Measurements from ENCODE around the gene DELE1.
A peak's percentile ranks its signal among the peaks of the same experiment; 100 is the strongest.
"Not testable (repeated sequence)": the region's sequence is repeated elsewhere in the genome, so short reads cannot be mapped to it uniquely, and the experiment has no call there.

Gene DELE1

DNA sequence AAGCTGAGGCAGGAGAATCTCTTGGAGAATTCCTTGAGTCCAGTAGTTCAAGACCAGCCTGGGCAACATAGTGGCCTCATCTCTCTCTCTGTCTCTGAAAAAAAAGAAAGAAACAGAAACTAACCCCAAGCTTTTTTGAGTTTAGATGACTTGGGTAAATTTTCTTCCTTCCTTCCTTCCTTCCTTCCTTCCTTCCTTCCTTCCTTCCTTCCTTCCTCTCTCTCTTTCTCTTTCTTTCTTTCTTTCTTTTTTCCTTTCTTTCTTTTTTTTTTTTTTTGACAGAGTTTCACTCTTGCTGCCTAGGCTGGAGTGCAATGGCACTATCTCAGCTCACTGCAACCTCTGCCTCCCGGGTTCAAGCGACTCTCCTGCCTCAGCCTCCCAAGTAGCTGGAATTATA lies 33.2 kb upstream of the DELE1 start:
- not testable (repeated sequence) for DNase-seq

DNA sequence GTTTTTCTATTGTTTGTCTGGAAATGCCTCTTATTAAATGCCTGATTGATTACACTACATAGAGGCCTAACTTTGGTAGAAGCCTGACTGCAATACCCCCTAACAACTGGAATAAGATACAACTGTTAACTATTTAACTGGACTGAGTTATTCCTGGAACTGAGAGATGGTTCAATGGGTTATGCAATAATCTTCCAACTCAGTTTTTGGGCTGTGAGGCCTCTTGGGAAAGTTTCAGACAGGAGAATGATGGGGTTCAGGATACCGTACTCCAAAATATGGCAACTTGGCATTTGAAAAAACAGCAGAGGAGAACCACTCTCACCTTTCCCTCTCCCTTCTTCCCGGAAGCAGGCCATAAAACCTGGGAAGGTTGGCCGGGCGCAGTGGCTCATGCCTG lies 26.2 kb upstream of the DELE1 start:
- no peak for DNase-seq

GRCh38 chr5:141898448-141899049 lies 25.1 kb upstream of the DELE1 start:
- no peak for DNase-seq

GRCh38 chr5:141902015-141902814 lies 21.5 kb upstream of the DELE1 start:
- DNase-seq = no peak

- no peak for DNase-seq
These were observed 20.4 kb upstream of the DELE1 start for GRCh38 chr5:141903261-141903660.

GRCh38 chr5:141904551-141904950 lies 19.1 kb upstream of the DELE1 start:
- no peak for DNase-seq

DNA sequence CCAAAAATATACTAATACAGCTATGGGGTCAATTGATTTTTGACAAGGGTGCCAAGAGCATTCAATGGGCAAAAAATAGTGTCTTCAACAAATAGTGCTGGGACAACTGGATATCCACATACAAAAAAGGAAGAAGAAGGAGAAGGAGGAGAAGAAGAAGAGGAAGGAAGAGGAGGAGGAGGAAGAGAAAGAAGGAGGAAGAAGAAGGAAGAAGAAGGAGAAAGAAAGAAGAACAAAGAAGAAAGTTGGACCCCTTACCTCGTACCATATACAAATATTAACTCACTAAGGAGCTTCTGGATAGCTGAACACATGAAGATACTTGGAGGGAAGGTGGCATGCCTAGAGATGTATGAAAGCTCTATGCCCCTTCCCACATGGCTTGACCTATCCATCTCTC lies 17.2 kb upstream of the DELE1 start:
- no peak for DNase-seq

GRCh38 chr5:141906972-141907371 lies 16.7 kb upstream of the DELE1 start:
- DNase-seq = no peak

DNA sequence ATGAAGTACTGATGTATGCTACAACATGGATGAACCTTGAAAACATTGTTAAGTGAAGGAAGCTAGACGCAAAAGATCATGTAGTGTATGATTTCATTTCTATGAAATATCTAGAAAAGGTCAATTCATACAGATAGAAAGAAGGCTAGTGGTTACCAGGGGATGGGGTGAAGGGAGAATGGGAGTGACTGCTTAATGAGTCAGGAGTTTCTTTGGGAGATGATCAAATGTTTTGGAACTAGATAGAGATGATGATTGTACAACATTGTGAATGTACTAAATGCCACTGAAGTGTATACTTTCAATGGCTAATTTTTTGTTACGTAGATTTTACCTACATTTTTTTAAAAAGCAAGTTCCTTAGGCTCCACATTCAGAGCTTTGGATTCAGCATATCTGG lies 14.9 kb upstream of the DELE1 start:
- DNase-seq = no peak

DNA sequence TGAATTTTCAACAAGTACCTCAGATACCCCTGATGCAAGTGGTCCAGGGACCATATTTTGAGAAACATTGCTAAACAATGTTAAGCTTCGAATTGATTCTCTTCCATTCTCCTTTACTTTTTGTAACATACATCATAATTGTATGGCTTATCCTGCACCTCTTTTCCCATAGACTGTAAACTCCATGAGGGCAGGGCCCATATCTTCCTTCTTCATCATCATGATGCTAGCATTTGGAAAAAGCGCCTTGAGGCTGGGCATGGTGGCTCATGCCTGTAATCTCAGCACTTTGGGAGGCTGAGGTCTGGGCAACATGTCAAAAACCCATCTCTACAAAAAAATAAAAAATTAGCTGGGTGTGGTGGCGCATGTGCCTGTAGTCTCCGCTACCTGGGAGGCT lies 14.5 kb upstream of the DELE1 start:
- no peak for DNase-seq

DNA sequence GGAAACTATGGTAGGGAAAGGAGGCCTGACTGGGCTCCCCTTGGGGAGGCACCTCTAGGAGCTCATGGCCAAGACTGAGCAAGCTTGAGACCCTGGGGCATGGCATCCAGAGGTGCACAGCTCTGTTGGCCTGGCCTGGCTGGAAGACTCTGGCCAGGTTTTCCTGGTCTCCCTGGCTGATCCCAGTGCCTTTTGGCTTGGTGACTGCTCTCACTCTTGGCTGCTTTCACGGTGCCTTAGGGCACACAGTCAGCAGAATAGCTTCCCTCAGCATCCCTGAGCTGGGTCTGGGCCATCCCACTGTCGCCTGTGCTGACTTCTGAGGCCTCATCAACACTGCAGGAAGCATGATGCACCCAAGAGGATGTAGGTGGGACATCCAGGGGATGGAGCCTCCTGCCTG lies 13.4 kb upstream of the DELE1 start:
- no peak for DNase-seq

DNA sequence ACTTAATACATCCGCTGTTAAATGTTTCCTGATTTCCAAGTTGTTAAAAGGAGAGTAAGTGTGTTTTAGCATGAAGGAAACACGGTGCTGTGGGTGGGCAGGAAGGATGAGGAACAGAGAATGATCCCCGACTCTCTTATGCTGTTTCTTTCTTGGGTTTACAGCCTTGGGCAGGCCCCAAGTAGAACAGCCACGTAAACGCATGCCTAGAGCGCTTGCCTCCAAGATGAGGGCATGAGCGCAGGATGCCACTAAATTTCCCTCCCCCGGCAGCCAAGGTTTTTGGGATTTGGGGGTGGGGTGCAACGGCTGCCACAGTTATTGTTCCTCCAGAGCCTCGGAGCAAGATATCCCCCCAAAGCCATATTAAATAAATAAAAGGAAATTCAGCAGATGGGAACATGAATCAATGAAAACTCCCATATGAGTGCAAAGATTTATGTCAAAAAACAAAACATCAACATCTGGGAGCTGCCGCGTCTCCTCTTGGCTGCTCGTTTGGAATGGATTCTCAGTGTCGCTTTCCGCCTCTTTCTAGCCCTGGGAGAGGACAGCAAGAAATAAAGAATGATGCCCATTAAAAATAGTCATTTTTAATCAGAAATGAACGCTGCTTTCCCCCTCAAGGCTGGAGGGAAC lies 10.0 kb upstream of the DELE1 start:
- no peak for DNase-seq

DNA sequence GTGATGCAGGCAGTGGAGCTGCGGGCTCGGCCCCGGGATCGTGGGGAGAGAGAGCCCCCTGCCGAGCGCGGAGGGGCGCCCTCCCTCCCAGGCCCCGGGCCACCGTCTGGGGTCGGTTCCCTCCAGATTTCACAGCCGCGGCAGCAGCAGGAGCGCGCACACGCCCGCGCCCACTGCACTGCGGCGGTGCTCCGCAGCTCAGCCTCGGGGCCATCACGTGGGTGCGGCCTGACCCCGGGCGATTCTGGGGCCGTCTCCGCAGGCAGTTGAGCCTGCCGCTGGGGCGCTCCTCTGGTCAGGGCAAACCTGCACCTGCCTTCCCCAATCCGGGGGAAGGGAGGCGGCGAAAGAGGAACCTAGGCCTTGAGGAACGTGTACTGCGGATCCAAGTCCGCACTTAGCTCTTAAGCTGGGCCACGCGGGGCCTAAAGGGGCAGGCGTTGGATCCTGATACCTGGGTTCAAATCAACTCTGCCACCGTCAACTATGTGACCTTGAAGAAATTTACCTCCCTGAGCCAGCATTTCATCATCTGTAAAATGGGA lies 9.4 kb upstream of the DELE1 start:
- DNase-seq = peak; percentile 10

DNA sequence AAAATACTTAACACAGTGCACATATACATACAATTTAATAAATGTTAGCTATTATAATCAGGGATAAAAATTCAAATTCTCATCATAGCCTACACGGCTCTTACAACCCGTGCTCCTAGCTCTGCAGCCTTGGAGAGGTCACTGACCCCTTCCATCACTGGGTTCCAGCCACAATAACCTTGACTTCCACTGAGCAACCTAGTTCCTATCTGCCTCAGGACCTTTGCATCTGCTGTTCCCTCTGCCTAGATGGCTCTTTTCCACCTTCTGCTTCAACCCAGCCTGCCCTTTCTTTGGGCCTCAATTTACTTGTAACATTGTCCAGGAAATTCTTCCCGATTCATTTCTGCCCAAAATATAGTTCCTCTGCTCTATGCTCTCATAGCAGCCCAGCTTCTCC lies 8.9 kb upstream of the DELE1 start:
- DNase-seq = no peak

DNA sequence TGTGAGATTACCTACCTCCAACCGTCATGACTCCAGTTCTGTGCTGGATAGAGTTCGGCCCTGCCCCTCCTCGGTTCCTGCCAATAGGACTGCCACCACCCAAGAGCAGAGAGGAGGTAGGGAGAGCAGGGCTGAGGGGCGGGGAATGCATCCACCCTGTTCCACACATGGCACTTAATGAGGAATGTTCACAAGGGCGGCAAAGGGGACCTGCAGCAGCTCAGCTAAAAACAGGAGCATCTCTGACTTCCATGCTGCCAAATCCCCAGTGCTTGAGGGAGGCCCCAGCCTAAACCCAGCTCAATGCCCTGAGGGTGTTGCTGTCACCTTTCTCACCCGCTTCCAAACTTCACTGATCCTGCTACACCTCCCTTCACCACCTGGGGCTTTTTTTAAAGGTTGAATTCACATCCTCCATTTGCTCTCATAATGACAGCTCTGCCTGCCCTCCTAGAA lies 7.8 kb upstream of the DELE1 start:
- DNase-seq = no peak

GRCh38 chr5:141916522-141916921 lies 7.1 kb upstream of the DELE1 start:
- DNase-seq = no peak

DNA sequence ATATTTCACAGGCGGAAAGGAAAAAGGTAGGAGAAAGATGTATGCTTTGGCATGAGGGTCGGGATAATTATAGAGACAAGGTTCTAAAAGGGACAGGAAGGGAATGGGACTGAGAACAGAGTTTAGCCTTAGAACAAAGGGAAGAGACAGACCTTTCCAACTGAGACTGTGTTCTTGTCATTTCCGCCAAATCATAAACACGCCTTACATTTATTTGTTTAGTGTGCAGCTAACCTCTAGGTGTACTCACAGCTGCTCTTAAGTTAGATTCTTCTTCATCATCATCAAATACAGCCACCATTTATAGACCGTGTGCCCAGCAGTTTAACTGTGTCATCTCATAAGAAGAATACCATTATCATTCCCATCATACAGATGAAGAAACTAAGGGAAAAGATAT lies 5.9 kb upstream of the DELE1 start:
- DNase-seq = no peak

GRCh38 chr5:141919218-141920119 lies 4.2 kb upstream of the DELE1 start:
- no peak for DNase-seq

GRCh38 chr5:141920771-141921170 lies 2.9 kb upstream of the DELE1 start:
- DNase-seq = no peak

DNA sequence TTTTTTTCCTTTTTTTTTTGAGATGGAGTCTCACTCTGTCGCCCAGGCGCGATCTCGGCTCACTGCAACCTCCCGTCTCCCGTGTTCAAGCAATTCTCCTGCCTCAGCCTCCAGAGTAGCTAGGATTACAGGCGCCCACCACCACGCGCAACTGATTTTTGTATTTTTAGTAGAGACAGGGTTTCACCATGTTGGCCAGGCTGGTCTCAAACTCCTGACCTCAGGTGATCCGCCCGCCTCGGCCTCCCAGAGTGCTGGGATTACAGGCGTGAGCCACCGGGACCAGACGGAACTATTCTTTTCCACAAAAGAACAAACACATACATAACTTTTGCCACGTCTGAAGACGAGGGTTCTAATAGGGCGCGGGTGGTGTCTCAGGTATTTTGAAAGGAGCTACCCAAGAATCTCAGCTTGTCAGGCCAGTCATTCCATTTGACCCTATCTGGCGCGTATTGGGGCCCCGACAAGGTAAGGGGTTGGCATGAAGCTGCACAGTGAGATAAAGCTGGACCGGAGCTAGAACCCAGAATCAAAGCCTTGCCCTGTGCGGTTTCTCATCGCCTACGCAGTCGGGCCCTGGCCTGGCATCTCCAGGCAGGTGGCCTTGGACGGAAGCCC lies 734 bp upstream of the DELE1 start:
- DNase-seq = peak; percentile 37

DNA sequence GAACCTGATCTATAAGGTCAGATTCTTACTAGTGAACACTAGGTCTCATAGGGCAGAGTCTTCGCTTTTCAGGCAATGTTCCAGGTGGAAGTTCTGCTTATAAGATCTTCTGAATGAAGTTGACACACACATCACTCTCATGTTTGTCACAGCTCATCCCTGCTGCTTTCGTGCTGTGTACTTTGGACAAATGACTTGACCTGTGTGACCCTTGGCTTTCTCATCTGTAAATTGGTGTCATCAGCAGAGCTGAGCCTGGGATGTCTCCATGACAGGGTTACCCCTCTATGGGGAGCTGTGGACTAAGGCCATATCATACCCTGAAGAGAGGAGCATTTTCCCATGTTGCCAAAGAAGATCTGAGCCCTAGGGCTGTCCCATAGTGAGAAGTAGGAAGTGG lies 2.8 kb downstream of the DELE1 start:
- no peak for DNase-seq

DNA sequence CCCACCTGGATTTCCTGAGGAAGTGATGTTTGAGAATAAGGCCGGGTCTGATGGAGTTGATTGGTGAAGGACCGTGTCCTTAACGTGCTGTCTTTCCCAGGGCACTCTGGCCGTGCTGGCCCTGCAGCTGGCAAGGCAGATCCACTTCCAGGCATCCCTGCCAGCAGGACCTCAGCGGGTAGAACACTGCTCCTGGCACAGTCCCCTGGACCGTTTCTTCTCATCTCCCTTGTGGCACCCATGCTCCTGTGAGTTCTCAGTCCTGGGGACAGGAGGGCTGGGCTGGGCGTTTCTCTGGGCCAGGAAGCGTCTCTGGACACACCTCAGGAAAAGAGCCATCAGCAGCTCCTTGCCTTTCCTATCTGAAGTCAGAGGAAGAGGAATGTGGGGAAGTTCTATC lies 4.4 kb downstream of the DELE1 start:
- DNase-seq = no peak
